Neural progenitor cell (in vitro differentiated cells): Measurements from ENCODE around the gene CETN2.

Experiments used
- EZH2 ChIP-seq: fragments of 200-600 bp; sonication (generic); IDR thresholded peaks from 2 replicates; pipeline ENCODE4 v1.6.1; 2017; ENCODE audit warnings: antibody characterized with exemption, mild to moderate bottlenecking, moderate library complexity
- EZH2phosphoT487 ChIP-seq: fragments of 200-600 bp; sonication (generic); IDR thresholded peaks from 2 replicates; pipeline ENCODE4 v1.6.1; 2017; ENCODE audit warnings: antibody characterized with exemption

GRCh38 chrX:152845618-152846240 lies 15.2 kb upstream of the CETN2 start:
- no peak for TF ChIP-seq EZH2phosphoT487
- no peak for TF ChIP-seq EZH2
